GM18517 (cell line): ENCODE measurements around the gene GPR176.
"Not testable (repeated sequence)": the region's sequence is repeated elsewhere in the genome, so short reads cannot be mapped to it uniquely, and the experiment has no call there.

Experiments used
- ATAC-seq: cut with Tn5 transposase; IDR thresholded peaks from one replicate; pipeline ENCODE4 v1.9.1; 2021; ENCODE audit warnings: mild to moderate bottlenecking, moderate library complexity; ENCODE audit not compliant: unreplicated experiment

The GPR176 gene

GRCh38 chr15:39893051-39893450 is 27.0 kb downstream of the GPR176 start:
- ATAC-seq, result not testable (repeated sequence)

GRCh38 chr15:39892418-39892817 is 27.6 kb downstream of the GPR176 start:
- ATAC-seq, result no peak

GRCh38 chr15:39890621-39891020 is 29.4 kb downstream of the GPR176 start:
- no peak for ATAC-seq

GRCh38 chr15:39889601-39890000 is 30.5 kb downstream of the GPR176 start:
- no peak for ATAC-seq

- ATAC-seq, result no peak
These were observed 31.3 kb downstream of the GPR176 start for GRCh38 chr15:39888809-39889208.

- no peak for ATAC-seq
These were observed 31.8 kb downstream of the GPR176 start for GRCh38 chr15:39888243-39888642.

- no peak for ATAC-seq
These were observed 32.2 kb downstream of the GPR176 start for GRCh38 chr15:39887832-39888231.

- ATAC-seq, result no peak
These were observed 32.9 kb downstream of the GPR176 start for GRCh38 chr15:39887211-39887610.

GRCh38 chr15:39886418-39886817 is 33.6 kb downstream of the GPR176 start:
- no peak for ATAC-seq

GRCh38 chr15:39885099-39885777 is 34.8 kb downstream of the GPR176 start:
- ATAC-seq, result no peak

- no peak for ATAC-seq
These were observed 35.7 kb downstream of the GPR176 start for GRCh38 chr15:39884351-39884750.

- no peak for ATAC-seq
These were observed 37.5 kb downstream of the GPR176 start for GRCh38 chr15:39882602-39883001.

- ATAC-seq, result no peak
These were observed 38.3 kb downstream of the GPR176 start for GRCh38 chr15:39881790-39882189.

- no peak for ATAC-seq
These were observed 39.2 kb downstream of the GPR176 start for GRCh38 chr15:39880718-39881387.

GRCh38 chr15:39878406-39878785 is 41.7 kb downstream of the GPR176 start:
- no peak for ATAC-seq

GRCh38 chr15:39874890-39875549 is 45.0 kb downstream of the GPR176 start:
- ATAC-seq, result no peak

- no peak for ATAC-seq
These were observed 46.1 kb downstream of the GPR176 start for GRCh38 chr15:39873978-39874377.

- no peak for ATAC-seq
These were observed 49.5 kb downstream of the GPR176 start for GRCh38 chr15:39870537-39870936.

GRCh38 chr15:39869858-39870515 is 50.1 kb downstream of the GPR176 start:
- ATAC-seq, result no peak

- no peak for ATAC-seq
These were observed 50.8 kb downstream of the GPR176 start for GRCh38 chr15:39869254-39869653.

- no peak for ATAC-seq
These were observed 51.7 kb downstream of the GPR176 start for GRCh38 chr15:39868396-39868795.

- ATAC-seq, result no peak
These were observed 56.0 kb downstream of the GPR176 start for GRCh38 chr15:39864116-39864515.
